MCF 10A (cell line): ENCODE data around the gene FAM240B. TPM values are rescaled to one million over a fixed set of nuclear protein-coding genes. Genes with fewer than 3 reads are reported as not detected.

Experiments
- BruUV-seq: library from RNA; stranded (reverse); fragments of 400-500 nt; replicated peaks from 2 replicates; lab custom pipeline; 2021; lab: Mats Ljungman, UMichigan
- CTCF ChIA-PET: fragments of 300-600 bp; sonication (Branson Sonifier 250); formaldehyde crosslinking; extraction: SDS; loops from one replicate; lab custom pipeline; 2021; ENCODE audit warnings: antibody characterized with exemption, inconsistent platforms; lab: Yijun Ruan, JAX
- POLR2A ChIA-PET: fragments of 300-600, 350-650 bp; sonication (Branson Sonifier 250); formaldehyde crosslinking; extraction: SDS; loops from one replicate; lab custom pipeline; 2020; ENCODE audit warnings: antibody characterized with exemption, inconsistent platforms; lab: Yijun Ruan, JAX
- DNase-seq: peaks from one replicate; pipeline ENCODE4 v3.0.0-alpha.2; 2018; ENCODE audit not compliant: unreplicated experiment
- H3K27ac Mint-ChIP-seq: one replicate; pipeline ENCODE4 v1.8.0; 2022; ENCODE audit warnings: mild to moderate bottlenecking, low read depth, mixed read lengths; ENCODE audit not compliant: unreplicated experiment
- H3K27me3 Mint-ChIP-seq: one replicate; pipeline ENCODE4 v1.8.0; 2022; ENCODE audit warnings: mixed read lengths; ENCODE audit not compliant: insufficient read depth, unreplicated experiment
- H3K36me3 Mint-ChIP-seq: one replicate; pipeline ENCODE4 v1.8.0; 2022; ENCODE audit warnings: mild to moderate bottlenecking, moderate library complexity, mixed read lengths; ENCODE audit not compliant: insufficient read depth, unreplicated experiment
- H3K4me1 Mint-ChIP-seq: one replicate; pipeline ENCODE4 v1.8.0; 2022; ENCODE audit warnings: mixed read lengths; ENCODE audit not compliant: insufficient read depth, unreplicated experiment
- H3K4me3 Mint-ChIP-seq: one replicate; pipeline ENCODE4 v1.8.0; 2022; ENCODE audit warnings: mild to moderate bottlenecking, moderate library complexity, mixed read lengths; ENCODE audit not compliant: unreplicated experiment
- H3K9me3 Mint-ChIP-seq: one replicate; pipeline ENCODE4 v1.8.0; 2022; ENCODE audit warnings: mixed read lengths; ENCODE audit not compliant: unreplicated experiment
- intact Hi-C: fragments of 100-400 bp; cut with micrococcal nuclease; formaldehyde crosslinking; loops from 2 replicates; pipeline ENCODE4 v1.14.1; 2022
- total RNA-seq: library from RNA; stranded (reverse); gene quantifications from 2 replicates; pipeline ENCODE4 v1.2.3, GENCODE V29; 2022
- TF ChIP-seq, protein P1 (sequence below): fragments of 200-600 bp; IDR thresholded peaks from one replicate; pipeline ENCODE4 v1.8.0; 2022; ENCODE audit warnings: antibody characterized with exemption, mild to moderate bottlenecking; ENCODE audit not compliant: unreplicated experiment

Gene FAM240B
- total RNA-seq, 1 experiment from 2014 or later, result not detected

DNA sequence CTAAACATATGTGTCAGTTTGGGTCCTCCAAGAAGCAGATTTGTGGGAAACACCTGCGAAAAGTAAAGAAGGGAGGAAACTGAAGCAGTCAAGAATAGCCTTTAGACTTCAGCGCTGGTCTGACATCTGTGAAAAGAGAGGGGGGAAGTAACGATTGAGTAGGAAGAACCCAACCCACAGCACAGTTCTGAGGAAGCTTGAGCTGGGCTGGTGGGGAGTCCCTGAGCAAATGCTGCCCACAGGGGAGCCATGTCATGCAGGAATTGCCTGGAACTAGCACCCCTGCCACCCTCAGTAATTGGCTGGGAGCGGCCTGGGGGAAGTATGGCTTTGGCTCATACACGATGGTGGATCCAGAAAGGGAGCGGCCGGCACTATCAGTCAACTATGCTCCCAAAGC, 20.6 kb downstream of the FAM240B start:
- Mint-ChIP-seq H3K27me3 (no peaks in the 10 kb centered on the region), H3K27ac (no peak overlapping the region), H3K36me3 (no peaks in the 10 kb centered on the region), H3K9me3 (no peaks in the 10 kb centered on the region), H3K4me1 (peaks cover 10% of the 10 kb centered on the region), H3K4me3 (no peak overlapping the region)
- BruUV-seq, result no TSS peak
- DNase-seq, result no peak
- POLR2A ChIA-PET, result no interaction called here
- intact Hi-C loops, result no loop called here
- TF ChIP-seq, protein P1, sequence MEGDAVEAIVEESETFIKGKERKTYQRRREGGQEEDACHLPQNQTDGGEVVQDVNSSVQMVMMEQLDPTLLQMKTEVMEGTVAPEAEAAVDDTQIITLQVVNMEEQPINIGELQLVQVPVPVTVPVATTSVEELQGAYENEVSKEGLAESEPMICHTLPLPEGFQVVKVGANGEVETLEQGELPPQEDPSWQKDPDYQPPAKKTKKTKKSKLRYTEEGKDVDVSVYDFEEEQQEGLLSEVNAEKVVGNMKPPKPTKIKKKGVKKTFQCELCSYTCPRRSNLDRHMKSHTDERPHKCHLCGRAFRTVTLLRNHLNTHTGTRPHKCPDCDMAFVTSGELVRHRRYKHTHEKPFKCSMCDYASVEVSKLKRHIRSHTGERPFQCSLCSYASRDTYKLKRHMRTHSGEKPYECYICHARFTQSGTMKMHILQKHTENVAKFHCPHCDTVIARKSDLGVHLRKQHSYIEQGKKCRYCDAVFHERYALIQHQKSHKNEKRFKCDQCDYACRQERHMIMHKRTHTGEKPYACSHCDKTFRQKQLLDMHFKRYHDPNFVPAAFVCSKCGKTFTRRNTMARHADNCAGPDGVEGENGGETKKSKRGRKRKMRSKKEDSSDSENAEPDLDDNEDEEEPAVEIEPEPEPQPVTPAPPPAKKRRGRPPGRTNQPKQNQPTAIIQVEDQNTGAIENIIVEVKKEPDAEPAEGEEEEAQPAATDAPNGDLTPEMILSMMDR, result no peak
- CTCF ChIA-PET, result interaction anchor here (1.0 to 1.4 kb wide), 2 partner anchors 10 to 56 kb away, joined by 3 to 4 read pairs; no protein-coding TSS in a partner anchor

DNA sequence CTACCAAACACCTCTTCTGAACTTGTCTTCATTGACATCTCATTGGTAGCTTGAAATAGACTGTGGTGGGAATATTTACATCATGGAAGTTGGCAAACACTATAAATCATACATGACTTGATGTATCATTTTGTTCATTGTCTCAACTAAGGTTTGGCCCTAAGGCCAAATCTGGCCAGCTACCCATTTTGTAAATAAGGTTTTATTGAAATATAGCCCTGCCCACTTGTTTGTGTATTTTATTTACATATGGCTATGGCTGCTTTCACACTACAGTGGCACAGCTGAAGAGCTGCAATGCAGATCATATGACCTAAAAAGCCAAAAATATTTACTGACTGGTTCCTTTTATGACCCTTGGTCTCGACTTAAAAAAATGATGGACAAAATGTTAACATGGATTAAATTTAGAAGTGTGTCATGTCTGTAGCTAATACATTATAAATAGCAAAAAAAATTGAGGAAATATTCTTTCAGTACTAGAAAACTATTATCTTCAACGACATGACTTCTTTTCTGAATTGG, 22.1 kb downstream of the FAM240B start:
- Mint-ChIP-seq H3K27me3 (no peaks in the 10 kb centered on the region), H3K9me3 (no peaks in the 10 kb centered on the region), H3K27ac (no peak overlapping the region), H3K36me3 (no peaks in the 10 kb centered on the region), H3K4me1 (peaks cover 10% of the 10 kb centered on the region), H3K4me3 (no peak overlapping the region)
- no peak for DNase-seq
- TF ChIP-seq, protein P1, result no peak
- no TSS peak for BruUV-seq
- intact Hi-C loops, result no loop called here
- POLR2A ChIA-PET, result interaction anchor here (0.5 kb wide), 1 partner anchor 15 kb away, joined by 3 read pairs; no protein-coding TSS in a partner anchor
- CTCF ChIA-PET, result no interaction called here

DNA sequence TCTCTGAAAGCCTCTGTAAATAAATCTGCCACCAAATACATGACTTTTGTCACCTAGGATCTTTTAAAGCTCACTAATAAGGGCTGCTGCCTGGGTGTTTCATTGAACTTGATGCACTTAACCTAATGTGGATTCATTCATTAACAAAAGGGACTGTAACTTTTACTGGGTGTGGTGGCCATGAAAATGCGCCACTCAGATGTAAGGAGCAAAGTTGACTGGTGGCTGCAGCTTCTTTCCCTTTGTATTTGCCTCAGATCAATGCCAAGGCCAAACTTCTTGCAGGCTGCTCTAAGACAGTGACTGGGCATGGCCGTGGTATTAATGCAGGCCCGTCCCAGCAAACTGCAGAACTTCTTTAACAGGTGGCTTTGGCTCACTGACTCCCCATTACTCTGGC, 22.9 kb downstream of the FAM240B start:
- Mint-ChIP-seq H3K27ac (no peak overlapping the region), H3K27me3 (no peaks in the 10 kb centered on the region), H3K4me3 (no peak overlapping the region), H3K9me3 (no peaks in the 10 kb centered on the region), H3K4me1 (peaks cover 10% of the 10 kb centered on the region), H3K36me3 (no peaks in the 10 kb centered on the region)
- ChIA-PET POLR2A (no interaction called here), CTCF (no interaction called here)
- intact Hi-C loops, result no loop called here
- no TSS peak for BruUV-seq
- TF ChIP-seq, protein P1, result no peak
- no peak for DNase-seq

DNA sequence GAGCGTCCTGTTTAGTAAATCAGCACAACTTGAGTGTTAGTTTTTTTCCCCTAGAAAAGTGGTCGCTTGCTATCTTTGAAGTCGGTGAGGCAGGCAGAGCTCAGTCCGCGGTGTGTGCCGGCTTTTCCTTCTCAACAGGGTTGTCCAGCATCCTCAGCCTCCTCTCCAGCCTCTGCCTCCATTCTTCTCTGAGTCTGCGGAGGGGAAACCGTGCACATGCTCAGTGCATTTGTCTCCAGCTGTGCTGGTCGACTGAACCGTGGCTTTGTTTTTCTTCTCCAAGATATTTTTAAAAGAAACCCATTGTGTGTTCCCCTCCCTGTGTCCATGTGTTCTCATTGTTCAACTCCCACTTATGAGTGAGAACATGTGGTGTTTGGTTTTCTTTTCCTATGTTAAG, 25.3 kb downstream of the FAM240B start:
- TF ChIP-seq, protein P1, result no peak
- ChIA-PET CTCF (interaction anchor here (0.6 kb wide), 1 partner anchor 12 kb away, joined by 3 read pairs; no protein-coding TSS in a partner anchor), POLR2A (interaction anchor here (0.9 kb wide), 1 partner anchor 14 kb away, joined by 3 read pairs; no protein-coding TSS in a partner anchor)
- Mint-ChIP-seq H3K9me3 (no peaks in the 10 kb centered on the region), H3K27me3 (no peaks in the 10 kb centered on the region), H3K4me3 (no peak overlapping the region), H3K27ac (no peak overlapping the region), H3K36me3 (no peaks in the 10 kb centered on the region), H3K4me1 (no peaks in the 10 kb centered on the region)
- no peak for DNase-seq
- no TSS peak for BruUV-seq
- intact Hi-C loops, result no loop called here
